Fibroblast of lung (primary cell): ENCODE measurements around the gene FBXW5. TPM values are rescaled to one million over a fixed set of nuclear protein-coding genes. Genes with fewer than 3 reads are reported as not detected.

ENCODE experiments used
- DNase-seq, 2 donors: peaks; one replicate each; pipeline versions ENCODE4 v3.0.0 to v3.0.0-alpha.2; 2010; ENCODE audit warnings: low read depth in 2 of 2
- H2AFZ ChIP-seq: 2 replicates; pipeline ENCODE4 v1.5.1; 2012; ENCODE audit warnings: low read length, control low read depth, inconsistent platforms
- H3K27ac ChIP-seq: 2 replicates; pipeline ENCODE4 v1.5.1; 2011; ENCODE audit warnings: low read length, control low read depth; ENCODE audit not compliant: insufficient read depth
- H3K27me3 ChIP-seq: 2 replicates; pipeline ENCODE4 v1.5.1; 2011; ENCODE audit warnings: mild to moderate bottlenecking, low read length; ENCODE audit not compliant: control insufficient read depth, insufficient read depth
- H3K36me3 ChIP-seq: 2 replicates; pipeline ENCODE4 v1.5.1; 2011; ENCODE audit warnings: low read length; ENCODE audit not compliant: control insufficient read depth, insufficient read depth
- H3K4me1 ChIP-seq: 2 replicates; pipeline ENCODE4 v1.5.1; 2011; ENCODE audit warnings: low read length; ENCODE audit not compliant: control insufficient read depth, insufficient read depth; ENCODE audit errors: extremely low read depth
- H3K4me2 ChIP-seq: 2 replicates; pipeline ENCODE4 v1.5.1; 2011; ENCODE audit warnings: low read length, control low read depth; ENCODE audit not compliant: insufficient read depth; ENCODE audit errors: extremely low read depth
- H3K4me3 ChIP-seq, 4 experiments: fragments of 200-600 bp in 1 of 4; sonication (generic) in 1 of 4; replicated peaks in 1 of 4; 2 replicates each; pipeline ENCODE4 v1.5.1; 2011 to 2016; ENCODE audit warnings: low read length in 4 of 4, low read depth in 3 of 4, mild to moderate bottlenecking in 3 of 4, control low read depth in 2 of 4, inconsistent platforms in 1 of 4, mixed read lengths in 1 of 4; ENCODE audit not compliant: insufficient read depth in 1 of 4; ENCODE audit errors: control extremely low read depth in 1 of 4
- H3K79me2 ChIP-seq: 2 replicates; pipeline ENCODE4 v1.5.1; 2012; ENCODE audit warnings: mild to moderate bottlenecking, low read length, inconsistent platforms; ENCODE audit not compliant: control insufficient read depth, insufficient read depth
- H3K9ac ChIP-seq: 2 replicates; pipeline ENCODE4 v1.5.1; 2011; ENCODE audit warnings: mild to moderate bottlenecking, low read length, control low read depth; ENCODE audit not compliant: insufficient read depth
- H3K9me3 ChIP-seq: 2 replicates; pipeline ENCODE4 v1.5.1; 2012; ENCODE audit warnings: low read depth, low read length; ENCODE audit not compliant: control insufficient read depth, insufficient read depth
- H4K20me1 ChIP-seq: 2 replicates; pipeline ENCODE4 v1.5.1; 2011; ENCODE audit warnings: low read length; ENCODE audit not compliant: control insufficient read depth, insufficient read depth; ENCODE audit errors: extremely low read depth
- CTCF ChIP-seq, 2 donors: IDR thresholded peaks in 1 of 2; conservative IDR thresholded peaks in 1 of 2; 1 replicate in 1 of 2; 2 replicates in 1 of 2; pipeline ENCODE4 v1.5.1; 2011 to 2012; ENCODE audit warnings: low read length in 2 of 2, control low read depth in 1 of 2, inconsistent platforms in 1 of 2, low read depth in 1 of 2, mild to moderate bottlenecking in 1 of 2
- EZH2 ChIP-seq: IDR thresholded peaks from 2 replicates; pipeline ENCODE4 v1.5.1; 2012; ENCODE audit warnings: low read length, control low read depth, mild to moderate bottlenecking; ENCODE audit errors: missing control alignments
- polyA plus RNA-seq, 2 donors: library from polyadenylated mRNA; depleted of rRNA in 1 of 2; stranded (reverse) in 1 of 2; unstranded in 1 of 2; fragments of >200 nt; gene quantifications; 2 replicates each; pipeline ENCODE4 v1.2.1, GENCODE V29; 2011 to 2012; ENCODE audit warnings: missing spikeins in 1 of 2
- total RNA-seq: library from RNA; depleted of rRNA; stranded (reverse); fragments of >200 nt; gene quantifications from 2 replicates; pipeline ENCODE4 v1.2.1, GENCODE V29; 2014

FBXW5 gene
- total and polyA plus RNA-seq, 2 donors (not counting 1 experiment from before 2014, with no cell fraction given): 31.3 to 166 TPM

DNA sequence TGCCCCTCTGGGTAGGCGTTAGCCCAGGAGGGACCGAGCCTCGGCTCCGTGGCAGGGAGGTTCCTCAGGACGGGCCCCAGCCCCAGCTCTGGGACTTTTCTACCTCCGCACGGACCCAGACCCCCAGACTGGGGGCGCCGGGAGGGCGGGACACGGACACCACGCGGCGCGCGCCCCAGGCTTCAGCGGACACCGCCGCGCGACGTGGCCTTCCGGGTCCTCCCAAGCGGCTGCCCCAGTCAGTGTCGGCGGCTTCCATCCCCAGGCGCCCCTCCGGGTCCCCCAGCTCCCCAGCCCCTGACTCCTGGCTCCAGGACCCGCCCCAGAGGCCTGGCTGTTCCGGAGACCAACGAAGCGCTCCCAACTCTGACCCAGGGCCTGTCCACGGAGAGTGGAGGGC lies 41.3 kb upstream of the FBXW5 start:
- H3K79me2 ChIP-seq: no peaks in the 10 kb centered on the region
- H4K20me1 ChIP-seq: no peaks in the 10 kb centered on the region
- H3K27ac ChIP-seq: no peak overlapping the region
- no peak overlapping the region for H3K4me2 ChIP-seq
- H2AFZ ChIP-seq: no peak overlapping the region
- no peaks in the 10 kb centered on the region for H3K4me1 ChIP-seq
- H3K36me3 ChIP-seq: no peaks in the 10 kb centered on the region
- DNase-seq: no peak
- H3K9ac ChIP-seq: no peak overlapping the region
- H3K27me3 ChIP-seq: peaks cover 26% of the 10 kb centered on the region
- TF ChIP-seq CTCF (conservative IDR thresholded peaks at IDR 0.05 in 1 of 2, IDR thresholded peaks at IDR 0.05 in 1 of 2; ENCODE audit: low read depth in 1 of 2, low read length in 2 of 2) (no peak), EZH2 (no peak)
- H3K4me3 ChIP-seq: no peak overlapping the region
- no peaks in the 10 kb centered on the region for H3K9me3 ChIP-seq

DNA sequence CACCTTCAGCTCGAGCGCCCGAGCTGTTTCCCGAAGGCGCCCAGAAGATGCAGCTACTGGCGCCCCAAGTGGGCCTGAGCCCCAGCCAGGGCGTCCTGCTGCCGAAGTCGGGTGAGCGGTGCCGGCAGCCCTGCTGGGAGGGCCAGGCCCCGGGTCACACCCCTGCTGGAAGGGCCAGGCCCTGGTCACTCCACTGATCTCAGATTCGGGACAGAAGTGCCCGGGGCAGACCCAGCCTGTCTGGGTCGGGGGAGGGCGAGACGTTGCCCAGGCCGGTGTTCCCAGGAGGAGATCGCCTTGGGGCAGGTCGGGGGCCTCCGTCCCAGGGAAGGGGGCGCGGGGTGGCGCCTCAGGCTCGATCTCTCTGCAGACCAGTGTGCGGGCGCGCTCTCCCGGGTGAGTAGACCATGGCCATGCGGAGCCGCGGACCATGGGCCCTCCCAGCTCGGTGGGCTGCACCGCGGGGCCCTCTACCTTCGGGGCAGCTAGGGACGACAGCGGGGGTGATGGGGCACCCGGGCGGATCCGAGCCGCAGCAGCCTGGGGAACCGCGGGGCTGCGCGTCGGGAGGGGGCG lies 40.6 kb upstream of the FBXW5 start:
- Histone ChIP-seq H3K9ac (no peak overlapping the region), H3K9me3 (no peaks in the 10 kb centered on the region)

GRCh38 chr9:136984464-136985026 lies 40.0 kb upstream of the FBXW5 start:
- Histone ChIP-seq H3K27ac (no peak overlapping the region), H3K27me3 (peaks cover 20% of the 10 kb centered on the region), H3K9ac (no peak overlapping the region), H4K20me1 (no peaks in the 10 kb centered on the region), H3K4me2 (no peak overlapping the region), H3K9me3 (no peaks in the 10 kb centered on the region), H3K4me1 (no peaks in the 10 kb centered on the region), H3K4me3 (no peak overlapping the region), H2AFZ (no peak overlapping the region), H3K36me3 (no peaks in the 10 kb centered on the region), H3K79me2 (no peaks in the 10 kb centered on the region)
- DNase-seq: no peak
- TF ChIP-seq CTCF (conservative IDR thresholded peaks at IDR 0.05 in 1 of 2, IDR thresholded peaks at IDR 0.05 in 1 of 2; ENCODE audit: low read depth in 1 of 2, low read length in 2 of 2): no peak
- no peak for TF ChIP-seq EZH2

More for the DNA sequence above, 40.6 kb upstream of the FBXW5 start:
- TF ChIP-seq EZH2: peak; percentile 91
- TF ChIP-seq CTCF (conservative IDR thresholded peaks at IDR 0.05 in 1 of 2, IDR thresholded peaks at IDR 0.05 in 1 of 2; ENCODE audit: low read depth in 1 of 2, low read length in 2 of 2): no peak
- H3K79me2 ChIP-seq: no peaks in the 10 kb centered on the region
- DNase-seq: no peak
- H3K4me1 ChIP-seq: no peaks in the 10 kb centered on the region
- no peak overlapping the region for H3K27ac ChIP-seq
- H3K27me3 ChIP-seq: peaks cover 21% of the 10 kb centered on the region
- H3K36me3 ChIP-seq: no peaks in the 10 kb centered on the region
- H3K4me2 ChIP-seq: no peak overlapping the region
- no peak overlapping the region for H3K4me3 ChIP-seq
- no peak overlapping the region for H2AFZ ChIP-seq
- no peaks in the 10 kb centered on the region for H4K20me1 ChIP-seq
